ENCODE measurements around the gene MRTFB. TPM values are rescaled to one million over a fixed set of nuclear protein-coding genes. Genes with fewer than 3 reads are reported as not detected.

MRTFB gene
- total and polyA plus RNA-seq, 2 of the 13 experiments (the other 11 are each of a cell fraction or from before 2014, with no cell fraction given), result 11.4 to 14.0 TPM

- Histone ChIP-seq H3K36me3 (replicated peaks in 1 of 2; ENCODE audit: control insufficient read depth in 1 of 2, insufficient read depth in 2 of 2, low read length in 2 of 2) (peaks cover 11 to 46% of the 10 kb centered on the region in 2 experiments), H3K27me3 (ENCODE audit: control insufficient read depth in 1 of 2, insufficient read depth in 2 of 2, low read length in 2 of 2) (no peaks in the 10 kb centered on the region), H3K79me2 (ENCODE audit: insufficient read depth, low read length) (no peaks in the 10 kb centered on the region), H3K4me2 (ENCODE audit: low read depth, low read length) (no peak overlapping the region), H2AFZ (ENCODE audit: low read length) (no peak overlapping the region), H3K9me3 (ENCODE audit: low read length) (no peaks in the 10 kb centered on the region), H3K27ac (ENCODE audit: extremely low read length, insufficient read depth, low read length) (no peak overlapping the region), H4K20me1 (ENCODE audit: insufficient read depth, low read length) (no peaks in the 10 kb centered on the region), H3K9ac (ENCODE audit: insufficient read depth, low read depth, low read length) (no peak overlapping the region), H3K4me3 (replicated peaks in 1 of 3; ENCODE audit: insufficient read depth in 1 of 3, low read depth in 2 of 3, low read length in 3 of 3) (no peak overlapping the region), H3K4me1 (ENCODE audit: insufficient read depth, low read length) (peaks cover 14% of the 10 kb centered on the region)
- ChIA-PET POLR2A (interaction anchor here (2.2 kb wide), 1 partner anchor 321 kb away, joined by 5 read pairs; the partner anchor contains the start of gene ERCC4), CTCF (ENCODE audit: low intra/inter-chr PET ratio, low total read pairs) (no interaction called here)
- no TSS peak for BruUV-seq (replicated peaks)
- ATAC-seq (no peak), FAIRE-seq (no peak), DNase-seq (ENCODE audit: low spot score) (no peak)
- in situ Hi-C loops (cut with HindIII; ENCODE audit: extremely low pct_ligation_motif_present, low pct_unique_long_range_greater_than_20kb) (no loop called here), intact Hi-C loops (cut with micrococcal nuclease; ENCODE audit: unreplicated experiment) (loop anchor here (2.0 kb wide), 1 partner anchor 66 kb away; no protein-coding TSS in a partner anchor)
- TF ChIP-seq BCL3 (CRISPR knock-in tag; IDR thresholded peaks at IDR 0.05) (no peak), ZSCAN25 (CRISPR knock-in tag; IDR thresholded peaks at IDR 0.05) (no peak), KLF12 (CRISPR knock-in tag; IDR thresholded peaks at IDR 0.05; ENCODE audit: borderline replicate concordance) (no peak), AKAP8 (CRISPR knock-in tag; IDR thresholded peaks at IDR 0.05) (no peak), POLR2A (IDR thresholded peaks at IDR 0.05; ENCODE audit: insufficient read depth in 1 of 2, low read depth in 2 of 2, low read length in 2 of 2) (no peak), ZNF337 (CRISPR knock-in tag; IDR thresholded peaks at IDR 0.05; ENCODE audit: borderline replicate concordance, low read depth) (no peak), ETV5 (CRISPR knock-in tag; IDR thresholded peaks at IDR 0.05; ENCODE audit: borderline replicate concordance) (no peak), HNRNPH1 (optimal IDR thresholded peaks at IDR 0.05; ENCODE audit: low read depth, low read length) (no peak), CHCHD3 (CRISPR knock-in tag; IDR thresholded peaks at IDR 0.05) (no peak), ZNF350 (CRISPR knock-in tag; IDR thresholded peaks at IDR 0.05; ENCODE audit: borderline replicate concordance, low read depth) (no peak), MXI1 (IDR thresholded peaks at IDR 0.05; ENCODE audit: borderline replicate concordance, low read depth, low read length) (no peak), IRX3 (CRISPR knock-in tag; IDR thresholded peaks at IDR 0.05; ENCODE audit: borderline replicate concordance, low read depth) (no peak), JARID2 (CRISPR knock-in tag; IDR thresholded peaks at IDR 0.05; ENCODE audit: insufficient replicate concordance) (no peak), NR3C1 (CRISPR knock-in tag; IDR thresholded peaks at IDR 0.05) (no peak), ZNF614 (CRISPR knock-in tag; IDR thresholded peaks at IDR 0.05; ENCODE audit: borderline replicate concordance) (no peak), HMGXB3 (CRISPR knock-in tag; IDR thresholded peaks at IDR 0.05; ENCODE audit: borderline replicate concordance) (no peak), NFYB (CRISPR knock-in tag; IDR thresholded peaks at IDR 0.05) (no peak), ZNF18 (CRISPR knock-in tag; IDR thresholded peaks at IDR 0.05; ENCODE audit: insufficient replicate concordance) (no peak)
- WGBS (ENCODE audit: low lambda C conversion rate), result 92% methylated on average over 7 of the region's 7 CpGs
Measured at GRCh38 chr16:14240964-14241363, 169.8 kb downstream of the MRTFB start.

All from HepG2 (cell line).